DOHH2 (cell line): ENCODE data around the gene DNAJB4.

Experiments
- H3F3A ChIP-seq: fragments of 200-600 bp; sonication (generic), shearing (Covaris generic); 2 replicates; pipeline ENCODE4 v1.6.0; 2016; ENCODE audit warnings: antibody characterized with exemption, mild to moderate bottlenecking; ENCODE audit not compliant: control insufficient read depth, insufficient read depth
- H3K27ac ChIP-seq: fragments of 200-600 bp; sonication (generic); 2 replicates; pipeline ENCODE4 v1.5.1; 2014; ENCODE audit warnings: low read depth, mild to moderate bottlenecking, low read length, moderate library complexity
- H3K27me3 ChIP-seq: fragments of 200-600 bp; sonication (generic); 2 replicates; pipeline ENCODE4 v1.6.1; 2014; ENCODE audit warnings: mild to moderate bottlenecking, low read length, mixed read lengths; ENCODE audit not compliant: control insufficient read depth
- H3K36me3 ChIP-seq: fragments of 200-600 bp; sonication (generic); 2 replicates; pipeline ENCODE4 v1.6.1; 2014; ENCODE audit warnings: mild to moderate bottlenecking, low read length, moderate library complexity, mixed read lengths; ENCODE audit not compliant: control insufficient read depth
- H3K4me1 ChIP-seq: fragments of 200-600 bp; sonication (generic); 2 replicates; pipeline ENCODE4 v1.6.1; 2014; ENCODE audit warnings: mild to moderate bottlenecking, low read length, mixed read lengths; ENCODE audit not compliant: control insufficient read depth
- H3K4me2 ChIP-seq: fragments of 200-600 bp; sonication (generic); 2 replicates; pipeline ENCODE4 v1.6.0; 2014; ENCODE audit warnings: mild to moderate bottlenecking, low read length, moderate library complexity
- H3K4me3 ChIP-seq: fragments of 200-600 bp; sonication (generic); 2 replicates; pipeline ENCODE4 v1.5.1; 2014; ENCODE audit warnings: mild to moderate bottlenecking, low read length, mixed read lengths
- H3K79me2 ChIP-seq: fragments of 200-600 bp; sonication (generic); 2 replicates; pipeline ENCODE4 v1.6.1; 2014; ENCODE audit warnings: mild to moderate bottlenecking, low read length, mixed read lengths; ENCODE audit not compliant: control insufficient read depth
- H3K9me2 ChIP-seq: fragments of 200-600 bp; sonication (generic); replicated peaks from 2 replicates; pipeline ENCODE4 v1.6.1; 2014; ENCODE audit warnings: mild to moderate bottlenecking, low read length, mixed read lengths; ENCODE audit not compliant: control insufficient read depth
- H3K9me3 ChIP-seq: fragments of 200-600 bp; sonication (generic); 2 replicates; pipeline ENCODE4 v1.6.1; 2014; ENCODE audit warnings: antibody characterized with exemption, low read length, mixed read lengths; ENCODE audit not compliant: control insufficient read depth, insufficient read depth
- H4K20me1 ChIP-seq: fragments of 200-600 bp; sonication (generic); 2 replicates; pipeline ENCODE4 v1.6.0; 2014; ENCODE audit warnings: low read depth, mild to moderate bottlenecking, antibody characterized with exemption, low read length, moderate library complexity; ENCODE audit not compliant: control insufficient read depth, insufficient read depth
- CTCF ChIP-seq: fragments of 200-600 bp; sonication (generic); IDR thresholded peaks from one replicate; pipeline ENCODE4 v1.5.1; 2014; ENCODE audit warnings: antibody characterized with exemption, mild to moderate bottlenecking, low read depth, low read length; ENCODE audit not compliant: poor library complexity, severe bottlenecking
- EZH2phosphoT487 ChIP-seq: fragments of 200-600 bp; sonication (generic); IDR thresholded peaks from 2 replicates; pipeline ENCODE4 v1.6.1; 2017; ENCODE audit warnings: borderline replicate concordance, mild to moderate bottlenecking, antibody characterized with exemption, low read length, moderate library complexity, mixed read lengths

The DNAJB4 gene

GRCh38 chr1:78004719-78005447 lies at the start of gene DNAJB4:
Gene DNAJB4, plus strand, starts transcription at chr1:78004939. Its CDS starts 172 bp downstream, at chr1:78005111.
- peaks cover 31% of the 10 kb centered on the region for H3K4me1 ChIP-seq

GRCh38 chr1:77955709-77956108 lies 49.0 kb upstream of the DNAJB4 start:
- Histone ChIP-seq H3K27ac (no peak overlapping the region), H3K9me2 (no peaks in the 10 kb centered on the region), H3F3A (peaks cover 12% of the 10 kb centered on the region), H3K9me3 (no peaks in the 10 kb centered on the region), H3K79me2 (peaks cover 27% of the 10 kb centered on the region), H3K4me1 (peaks cover 27% of the 10 kb centered on the region), H3K36me3 (peaks cover 93% of the 10 kb centered on the region), H3K4me2 (no peak overlapping the region), H3K4me3 (no peak overlapping the region), H4K20me1 (peaks cover 10% of the 10 kb centered on the region; the same call in 1 of the 2 replicates), H3K27me3 (no peaks in the 10 kb centered on the region)
- TF ChIP-seq EZH2phosphoT487 = no peak
- TF ChIP-seq CTCF = no peak

More at GRCh38 chr1:78004719-78005447, at the start of gene DNAJB4:
- Histone ChIP-seq H3K4me3 (peak within 1 kb of the TSS; percentile 88), H3K9me2 (no peaks in the 10 kb centered on the region), H3K36me3 (no peaks in the 10 kb centered on the region), H3K79me2 (peaks cover 23% of the 10 kb centered on the region), H3F3A (peaks cover 33% of the 10 kb centered on the region), H4K20me1 (no peaks in the 10 kb centered on the region), H3K4me2 (peak within 1 kb of the TSS; percentile 77), H3K9me3 (no peaks in the 10 kb centered on the region), H3K27me3 (no peaks in the 10 kb centered on the region), H3K27ac (peak within 1 kb of the TSS; percentile 83)
- TF ChIP-seq EZH2phosphoT487 (no peak), CTCF (no peak)

- Histone ChIP-seq H3K27me3 (no peaks in the 10 kb centered on the region), H3K9me3 (no peaks in the 10 kb centered on the region), H3K79me2 (peaks cover 29% of the 10 kb centered on the region), H3F3A (peaks cover 6% of the 10 kb centered on the region; the same call in 1 of the 2 replicates), H3K4me1 (peaks cover 20% of the 10 kb centered on the region), H4K20me1 (peaks cover 7% of the 10 kb centered on the region; the same call in 1 of the 2 replicates), H3K9me2 (no peaks in the 10 kb centered on the region), H3K4me3 (no peak overlapping the region), H3K36me3 (peaks cover 93% of the 10 kb centered on the region), H3K27ac (no peak overlapping the region), H3K4me2 (no peak overlapping the region)
- TF ChIP-seq CTCF = no peak
- no peak for TF ChIP-seq EZH2phosphoT487
Measured at GRCh38 chr1:77956464-77956863, 48.3 kb upstream of the DNAJB4 start.
